Stomach (tissue), 9 donors: ENCODE results near the gene NETO2. TPM values are rescaled to one million over a fixed set of nuclear protein-coding genes. Genes with fewer than 3 reads are reported as not detected.

Experiments used
- DNase-seq, 2 donors: peaks; one replicate each; pipeline versions ENCODE4 v3.0.0 to v3.0.0-alpha.2; 2013 to 2019
- H3K27ac ChIP-seq, 5 donors: fragments of 200-600 bp in 4 of 5; sonication (generic) in 4 of 5; one replicate each; pipeline ENCODE4 v1.5.1; 2013 to 2019; ENCODE audit warnings: mild to moderate bottlenecking in 1 of 5, moderate library complexity in 1 of 5
- H3K27me3 ChIP-seq, 3 donors: fragments of 200-600 bp; sonication (generic); one replicate each; pipeline ENCODE4 v1.5.1; 2017 to 2019; ENCODE audit warnings: mixed run types in 1 of 3
- H3K36me3 ChIP-seq, 4 donors: fragments of 200-600 bp; sonication (generic); 1 replicate in 3 of 4; 2 replicates in 1 of 4; pipeline ENCODE4 v1.5.1; 2016 to 2019
- H3K4me1 ChIP-seq, 4 donors: fragments of 200-600 bp; sonication (generic); one replicate each; pipeline ENCODE4 v1.5.1; 2016 to 2019
- H3K4me3 ChIP-seq, 4 donors: fragments of 200-600 bp; sonication (generic) in 3 of 4; one replicate each; pipeline ENCODE4 v1.5.1; 2016 to 2019; ENCODE audit warnings: mild to moderate bottlenecking in 1 of 4
- H3K9me3 ChIP-seq, 4 donors: fragments of 200-600 bp; sonication (generic); one replicate each; pipeline ENCODE4 v1.5.1; 2016 to 2019
- CTCF ChIP-seq, 7 experiments: fragments of 450-650 bp in 4 of 7; fragments of 200-600 bp in 3 of 7; sonication (generic) in 3 of 7; IDR thresholded peaks; one replicate each; pipeline ENCODE4 v1.5.1; 2016 to 2019; ENCODE audit warnings: antibody characterized with exemption in 7 of 7, control low read depth in 2 of 7, mild to moderate bottlenecking in 1 of 7
- EP300 ChIP-seq: sonication (generic); formaldehyde crosslinking; IDR thresholded peaks from one replicate; pipeline ENCODE4 v1.6.1; 2017; ENCODE audit warnings: antibody characterized with exemption
- POLR2A ChIP-seq, 4 donors: fragments of 450-650 bp; IDR thresholded peaks; one replicate each; pipeline ENCODE4 v1.6.1; 2016; ENCODE audit warnings: antibody characterized with exemption in 4 of 4, control low read depth in 2 of 4, mild to moderate bottlenecking in 1 of 4, moderate library complexity in 1 of 4
- POLR2AphosphoS5 ChIP-seq, 3 donors: sonication (generic); formaldehyde crosslinking; IDR thresholded peaks; one replicate each; pipeline ENCODE4 v1.6.1; 2016; ENCODE audit warnings: antibody characterized with exemption in 3 of 3
- WGBS, 5 donors: extraction: QIAGEN DNeasy Blood & Tissue Kit in 3 of 5; methylation state at CpG; one replicate each; pipeline versions ENCODE4 v1.1.5 to v1.1.7; 2013 to 2018; 5-methylcytosine and 5-hydroxymethylcytosine counted together
- intact Hi-C: fragments of 100-400 bp; cut with DNase I; formaldehyde crosslinking; loops from one replicate; pipeline ENCODE4 v1.15.1; 2023; ENCODE audit warnings: low total_unique reads
- polyA plus RNA-seq, 3 donors: library from polyadenylated mRNA; stranded (reverse); fragments of 200-250 nt; gene quantifications; one replicate each; pipeline ENCODE4 v1.2.3, GENCODE V29; 2013
- total RNA-seq, 5 donors: library from RNA; depleted of rRNA; stranded (reverse); fragments of >200 nt; gene quantifications; one replicate each; pipeline versions ENCODE4 v1.1.0 to v1.2.3, GENCODE V29; 2014 to 2016
- donor health status: healthy with polysubstance abuse.
- donor health status: Bipolar disorder and iron deficiency.
- donor health status: healthy.

Gene NETO2
- total and polyA plus RNA-seq, 8 donors, result 0.45 to 9.3 (median 2.2) TPM; not detected in 1

- no peak for DNase-seq
- WGBS, 5 donors, result 78 to 97% (median 88%) methylated on average over 3 of the region's 3 CpGs
- Histone ChIP-seq H3K4me3 (no peak overlapping the region), H3K27ac (no peak overlapping the region), H3K27me3 (no peaks in the 10 kb centered on the region), H3K9me3 (no peaks in the 10 kb centered on the region), H3K36me3 (no peaks in the 10 kb centered on the region), H3K4me1 (peaks cover 3 to 11% (median 8%) of the 10 kb centered on the region in 4 donors)
- no peak for TF ChIP-seq EP300
- no peak for TF ChIP-seq CTCF (IDR thresholded peaks at IDR 0.05)
- TF ChIP-seq POLR2A (IDR thresholded peaks at IDR 0.05), result no peak
- no peak for TF ChIP-seq POLR2AphosphoS5 (IDR thresholded peaks at IDR 0.05)
- intact Hi-C loops, result loop anchor here (10.0 kb wide), 1 partner anchor 1132 kb away; no protein-coding TSS in a partner anchor
Observed at GRCh38 chr16:47033176-47033575, 110.6 kb downstream of the NETO2 start.

DNA sequence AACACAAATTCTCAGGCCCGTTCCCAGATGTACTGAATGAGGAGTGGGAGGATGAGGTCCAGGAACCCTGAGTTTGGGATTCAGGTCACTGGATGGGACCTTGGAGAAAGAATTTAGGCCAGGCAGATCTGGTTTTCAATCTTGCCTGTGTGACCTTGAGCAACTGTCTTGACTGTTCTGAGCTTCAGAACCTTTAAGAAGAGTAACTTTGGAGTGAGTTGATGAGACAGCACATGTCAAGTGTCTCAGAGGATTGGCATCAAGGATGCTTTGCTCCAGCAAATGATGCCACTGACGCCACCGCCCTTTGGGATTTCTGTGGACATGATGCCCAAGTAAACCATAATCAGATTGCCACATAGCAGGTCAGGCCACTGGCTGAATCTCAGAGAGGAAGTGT, 114.0 kb downstream of the NETO2 start:
- TF ChIP-seq POLR2A (IDR thresholded peaks at IDR 0.05) (no peak), POLR2AphosphoS5 (IDR thresholded peaks at IDR 0.05) (no peak), CTCF (IDR thresholded peaks at IDR 0.05) (no peak), EP300 (no peak)
- H3K27ac ChIP-seq, result no peak overlapping the region
- no peak overlapping the region for H3K4me3 ChIP-seq
- peaks cover 0 to 4% (median 0%) of the 10 kb centered on the region in 4 donors for H3K4me1 ChIP-seq
- intact Hi-C loops, result loop anchor here (10.0 kb wide), 1 partner anchor 1135 kb away; no protein-coding TSS in a partner anchor
- no peaks in the 10 kb centered on the region for H3K27me3 ChIP-seq
- H3K36me3 ChIP-seq, result no peaks in the 10 kb centered on the region
- WGBS, 5 donors, result 84 to 93% (median 89%) methylated on average over 3 of the region's 3 CpGs
- H3K9me3 ChIP-seq, result no peaks in the 10 kb centered on the region
- no peak for DNase-seq

DNA sequence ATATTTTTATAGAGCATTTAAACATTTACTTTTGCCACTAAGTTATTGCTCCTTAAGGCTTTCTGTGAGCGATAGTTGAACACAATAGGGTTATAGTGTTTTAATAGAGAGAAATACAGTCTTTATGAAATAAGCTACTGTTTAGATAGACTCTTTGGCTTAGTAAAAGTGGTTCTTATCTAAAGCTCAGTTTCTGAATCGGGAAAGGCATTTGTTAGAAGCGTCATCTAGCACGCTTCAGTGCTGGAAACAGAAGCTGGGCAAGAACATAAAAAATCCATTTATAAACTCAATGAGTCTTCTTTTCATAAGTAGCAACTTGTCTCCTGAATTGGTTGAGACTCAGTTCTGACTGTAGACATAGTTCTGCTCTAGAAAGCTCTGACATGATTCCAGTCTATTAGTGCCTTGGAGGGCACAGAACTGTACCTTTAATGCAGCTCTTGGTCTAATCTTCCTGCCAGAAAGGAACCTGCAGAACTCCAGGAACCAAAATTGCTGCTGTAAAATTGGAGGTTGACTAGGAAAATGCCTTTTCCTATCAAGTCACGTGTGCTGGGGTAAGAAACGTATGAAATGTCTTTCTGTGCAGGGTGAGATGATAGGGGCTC, 114.9 kb downstream of the NETO2 start:
- H3K4me3 ChIP-seq, result no peak overlapping the region
- H3K36me3 ChIP-seq, result no peaks in the 10 kb centered on the region
- peaks cover 0 to 4% (median 0%) of the 10 kb centered on the region in 4 donors for H3K4me1 ChIP-seq
- intact Hi-C loops, result no loop called here
- no peaks in the 10 kb centered on the region for H3K9me3 ChIP-seq
- H3K27ac ChIP-seq, result no peak overlapping the region
- 23 to 54% (median 35%) methylated on average over 6 of the region's 6 CpGs for WGBS, 5 donors
- no peaks in the 10 kb centered on the region for H3K27me3 ChIP-seq
- no peak for TF ChIP-seq EP300
- no peak for TF ChIP-seq POLR2AphosphoS5 (IDR thresholded peaks at IDR 0.05)
- TF ChIP-seq CTCF (IDR thresholded peaks at IDR 0.05), result no peak
- no peak for TF ChIP-seq POLR2A (IDR thresholded peaks at IDR 0.05)
- DNase-seq, result no peak

Other genes starting within 250 kb of the NETO2 start
- gene DNAJA2, start 170.3 kb downstream of the NETO2 start, total RNA-seq, result 10 to 100 TPM in 4 of 5 donors, 1 to 10 TPM in 1; 7.5 to 80.6 (median 46.2) TPM
- gene DNAJA2, start 170.3 kb downstream of the NETO2 start, polyA plus RNA-seq, result 10 to 100 TPM; 24.1 to 42.6 (median 26.1) TPM